GM12864 (cell line): ENCODE measurements around the gene ERBB4.

Experiments
- DNase-seq: peaks from one replicate; pipeline ENCODE4 v3.0.0-alpha.2; 2011; ENCODE audit warnings: low read depth
- H3K4me3 ChIP-seq: 2 replicates; pipeline ENCODE4 v1.5.1; 2011; ENCODE audit warnings: mild to moderate bottlenecking, low read depth, low read length, control low read depth
- CTCF ChIP-seq: IDR thresholded peaks from 2 replicates; pipeline ENCODE4 v1.5.1; 2011; ENCODE audit warnings: low read depth, mild to moderate bottlenecking, moderate library complexity, low read length, control low read depth, inconsistent platforms; ENCODE audit errors: missing control alignments

ERBB4 gene

GRCh38 chr2:211789982-211790381, 748.6 kb downstream of the ERBB4 start:
- H3K4me3 ChIP-seq, result no peak overlapping the region
- no peak for TF ChIP-seq CTCF
- DNase-seq, result no peak

- no peak for TF ChIP-seq CTCF
- no peak overlapping the region for H3K4me3 ChIP-seq
- no peak for DNase-seq
Measured at GRCh38 chr2:211766689-211767088, 771.9 kb downstream of the ERBB4 start.

- DNase-seq, result no peak
- TF ChIP-seq CTCF, result no peak
- H3K4me3 ChIP-seq, result no peak overlapping the region
Measured at GRCh38 chr2:211762479-211762878, 776.1 kb downstream of the ERBB4 start.

GRCh38 chr2:211760103-211760502, 778.5 kb downstream of the ERBB4 start:
- no peak for DNase-seq
- no peak overlapping the region for H3K4me3 ChIP-seq
- TF ChIP-seq CTCF, result no peak

GRCh38 chr2:211756266-211756665, 782.3 kb downstream of the ERBB4 start:
- TF ChIP-seq CTCF, result no peak
- no peak for DNase-seq
- no peak overlapping the region for H3K4me3 ChIP-seq

- no peak for TF ChIP-seq CTCF
- DNase-seq, result no peak
- H3K4me3 ChIP-seq, result no peak overlapping the region
Measured at GRCh38 chr2:211755187-211755586, 783.4 kb downstream of the ERBB4 start.

GRCh38 chr2:211751848-211752247, 786.8 kb downstream of the ERBB4 start:
- no peak overlapping the region for H3K4me3 ChIP-seq
- TF ChIP-seq CTCF, result no peak
- no peak for DNase-seq
